DMS53 treated with DMSO at 0.1 percent for 48 hours (cell line): ENCODE measurements around the gene SFXN5.
A peak's percentile ranks its signal among the peaks of the same experiment; 100 is the strongest.
"Not testable (repeated sequence)": the region's sequence is repeated elsewhere in the genome, so short reads cannot be mapped to it uniquely, and the experiment has no call there.

Experiments used
- DNase-seq: peaks from one replicate; lab custom pipeline; 2025; ENCODE audit not compliant: unreplicated experiment; lab: John Stamatoyannopoulos, UW

The SFXN5 gene

DNA sequence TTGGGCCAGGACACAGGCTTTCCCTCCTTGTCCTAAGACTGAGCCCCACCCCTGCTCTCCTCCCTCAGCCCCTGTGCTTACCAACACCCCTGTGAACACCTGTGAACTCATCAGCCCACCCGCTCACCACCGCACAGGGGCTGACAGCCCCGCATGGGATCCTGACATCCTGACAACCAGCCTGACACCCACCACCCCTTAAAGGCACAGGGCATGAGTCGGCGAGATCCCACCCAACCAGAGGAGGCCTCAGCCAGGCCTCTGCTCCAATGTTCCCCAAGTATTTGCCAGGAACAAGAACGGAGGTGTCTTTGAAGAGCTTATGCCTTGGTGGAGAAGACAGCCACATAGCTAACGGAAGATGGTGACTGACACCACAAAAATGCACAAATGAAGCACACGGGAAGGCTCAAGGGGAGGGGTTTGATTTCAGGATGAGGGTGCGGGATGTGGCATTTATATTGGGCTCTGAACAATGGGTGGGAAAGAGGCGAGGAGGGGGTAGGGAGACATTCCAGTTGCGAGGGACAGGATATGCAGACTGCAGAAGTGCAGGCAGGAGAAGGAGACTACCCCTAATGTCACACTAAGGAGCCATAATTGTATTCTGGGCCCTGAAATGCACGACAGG, 30.2 kb upstream of the SFXN5 start:
- no peak for DNase-seq

GRCh38 chr2:73100956-73101355, 29.4 kb upstream of the SFXN5 start:
- DNase-seq: no peak

DNA sequence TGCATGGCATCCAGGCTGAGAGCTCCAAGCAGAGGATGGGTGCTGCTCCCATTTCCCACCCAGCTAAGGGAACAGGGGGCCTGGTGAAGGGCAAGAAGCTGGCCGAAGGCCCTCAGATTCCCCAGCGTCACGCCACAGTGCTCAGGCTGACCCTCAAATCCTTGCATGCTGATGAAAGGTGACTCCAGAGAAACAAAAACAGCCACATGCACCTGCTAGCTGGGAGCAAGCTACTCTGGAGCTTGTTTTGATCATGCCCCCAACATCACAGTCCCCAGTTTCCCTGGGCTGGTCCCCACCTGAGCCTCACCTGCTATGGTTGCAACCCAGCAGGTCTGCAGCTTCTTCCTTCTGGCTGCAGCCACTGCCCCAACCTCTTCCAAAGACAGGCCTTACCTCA, 28.0 kb upstream of the SFXN5 start:
- DNase-seq: no peak

GRCh38 chr2:73095910-73096309, 24.4 kb upstream of the SFXN5 start:
- no peak for DNase-seq

DNA sequence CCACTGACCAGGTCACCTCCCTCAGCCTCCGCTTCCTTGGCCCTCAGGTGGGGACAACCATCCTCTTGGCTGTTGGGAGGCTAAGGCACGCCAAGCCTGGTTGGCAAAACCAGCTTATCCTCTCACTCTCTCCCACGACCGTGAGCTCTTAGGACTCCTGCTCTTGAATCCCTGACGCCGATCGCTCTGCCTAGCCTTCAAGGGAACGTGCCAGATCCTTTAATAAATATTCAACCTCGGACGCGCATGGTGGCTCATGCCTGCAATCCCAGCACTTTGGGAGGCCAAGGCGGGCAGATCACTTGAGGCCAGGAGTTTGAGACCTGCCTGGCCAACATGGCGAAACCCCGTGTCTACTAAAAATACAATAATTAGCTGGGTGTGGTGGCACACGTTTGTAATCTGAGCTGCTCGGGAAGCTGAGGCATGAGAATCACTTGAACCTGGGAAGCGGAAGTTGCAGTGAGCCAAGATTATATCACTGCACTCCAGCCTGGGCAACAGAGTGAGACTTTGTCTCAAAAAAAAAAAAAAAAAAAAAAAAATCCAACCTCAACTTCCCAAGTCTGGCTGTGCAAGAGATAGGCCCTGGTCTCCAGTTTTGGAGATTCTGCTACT, 22.2 kb upstream of the SFXN5 start:
- DNase-seq: not testable (repeated sequence)

GRCh38 chr2:73092146-73092783, 20.8 kb upstream of the SFXN5 start:
- DNase-seq: no peak

GRCh38 chr2:73091696-73092095, 20.2 kb upstream of the SFXN5 start:
- no peak for DNase-seq

- DNase-seq: no peak
These were observed 19.7 kb upstream of the SFXN5 start for GRCh38 chr2:73091164-73091563.

GRCh38 chr2:73089270-73090030, 17.9 kb upstream of the SFXN5 start:
- no peak for DNase-seq

DNA sequence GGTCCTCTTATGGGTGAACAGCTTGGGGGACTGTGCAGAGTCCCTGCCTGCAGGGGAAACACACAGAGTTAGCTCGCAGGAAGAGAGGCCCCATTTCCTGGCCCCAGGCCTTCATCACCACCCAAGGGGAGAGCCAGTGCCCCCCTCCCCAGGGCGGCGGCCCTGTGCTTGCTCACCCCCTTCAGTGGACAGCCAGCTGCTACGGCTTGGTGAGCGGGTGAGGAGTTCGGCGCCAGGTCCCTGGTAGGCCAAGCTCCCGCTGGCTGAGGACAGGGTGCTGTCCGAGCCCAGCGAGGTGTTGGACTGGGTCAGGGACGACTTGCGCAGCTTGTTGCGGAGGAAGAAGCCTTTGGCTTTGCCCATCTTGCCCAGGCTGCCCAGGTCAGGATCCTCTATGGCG, 17.2 kb upstream of the SFXN5 start:
- no peak for DNase-seq

DNA sequence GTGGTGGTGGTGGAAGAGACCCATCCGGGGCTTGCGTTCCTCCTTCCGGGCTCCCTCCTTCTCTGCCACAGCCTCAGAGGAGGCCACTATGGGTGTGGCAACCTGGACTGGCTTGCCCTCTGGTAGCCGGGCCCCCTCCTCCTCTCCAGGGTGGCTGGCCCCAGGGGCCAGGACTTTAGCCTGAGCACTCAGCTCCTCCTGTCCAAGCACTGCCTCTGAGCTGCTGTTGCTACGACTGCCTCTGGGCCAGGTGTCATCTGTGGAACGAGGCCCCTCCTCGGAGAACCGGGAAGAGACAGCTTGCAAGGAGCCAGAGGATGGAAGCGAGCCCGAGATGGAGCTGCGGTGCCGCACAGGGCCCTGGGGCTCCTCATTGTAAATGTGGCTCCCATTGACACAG, 16.7 kb upstream of the SFXN5 start:
- DNase-seq: no peak

DNA sequence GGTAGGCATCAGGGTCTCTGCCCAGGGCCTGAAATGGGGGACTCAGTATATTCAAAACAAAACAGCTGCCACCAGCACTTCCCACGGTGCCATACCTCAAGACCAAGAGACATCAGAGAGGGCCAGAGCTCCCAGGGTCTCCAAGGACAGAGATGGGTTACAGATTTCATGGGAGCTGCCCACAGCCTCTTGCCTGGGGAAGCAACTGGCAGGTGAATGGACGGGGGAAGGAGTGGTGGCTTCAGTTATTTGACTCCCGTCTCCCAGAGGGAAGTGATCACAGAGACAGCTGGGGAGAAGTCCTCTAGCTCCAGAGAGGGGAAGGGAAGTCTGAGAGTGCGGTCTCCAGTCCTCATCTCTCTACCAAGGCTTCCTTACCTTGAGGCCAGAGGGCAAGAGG, 15.8 kb upstream of the SFXN5 start:
- no peak for DNase-seq

GRCh38 chr2:73085691-73086090, 14.2 kb upstream of the SFXN5 start:
- peak; percentile 49 for DNase-seq

DNA sequence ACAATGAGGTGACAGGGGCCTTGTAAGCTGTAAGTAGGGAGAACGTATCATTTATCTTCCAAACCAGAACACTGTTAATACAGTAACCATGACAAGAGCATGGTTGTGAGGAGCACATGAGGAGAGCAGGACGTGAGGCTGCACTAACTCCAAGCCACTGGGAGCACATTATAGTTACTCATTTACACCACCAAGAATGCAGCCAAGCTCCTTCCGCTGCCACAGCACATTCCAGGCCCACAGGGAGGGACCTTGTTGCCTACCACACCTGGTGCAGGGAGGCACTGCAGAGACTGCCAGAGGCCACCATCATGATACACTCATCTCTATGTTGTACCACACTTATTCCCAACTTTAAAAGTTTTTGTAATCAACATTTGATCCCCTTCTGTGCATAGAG, 13.5 kb upstream of the SFXN5 start:
- no peak for DNase-seq

GRCh38 chr2:73083886-73084800, 12.6 kb upstream of the SFXN5 start:
- no peak for DNase-seq

GRCh38 chr2:73082523-73083410, 11.3 kb upstream of the SFXN5 start:
- DNase-seq: no peak

DNA sequence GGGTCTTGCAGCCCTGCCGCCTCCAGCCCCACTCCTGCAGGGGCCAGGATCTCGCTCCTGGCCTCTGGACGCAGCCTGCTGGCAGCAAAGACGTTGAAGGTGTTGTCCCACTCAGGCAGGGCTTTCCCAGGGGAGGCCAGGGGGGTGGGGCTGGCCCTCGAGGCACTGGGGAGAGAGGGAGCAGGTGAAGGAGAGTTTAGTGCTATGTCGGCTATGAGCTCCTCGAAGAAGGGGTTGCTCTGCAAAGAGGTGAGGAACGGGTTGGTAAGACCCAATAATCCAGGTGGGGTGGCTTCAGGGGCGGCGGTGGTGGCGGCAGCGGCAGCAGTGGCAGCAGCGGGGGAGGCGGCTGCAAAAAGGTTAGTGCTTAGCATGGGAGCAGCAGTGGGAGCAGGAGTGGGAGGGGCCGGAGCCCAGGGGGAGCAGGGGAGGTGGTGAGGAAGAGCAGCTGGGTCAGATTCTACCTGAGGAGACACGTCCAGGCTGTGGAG, 9.7 kb upstream of the SFXN5 start:
- DNase-seq: no peak

GRCh38 chr2:73080321-73081131, 9.0 kb upstream of the SFXN5 start:
- no peak for DNase-seq

- no peak for DNase-seq
These were observed 8.1 kb upstream of the SFXN5 start for GRCh38 chr2:73079636-73080035.
